ENCODE measurements around the gene STEAP2. TPM values are rescaled to one million over a fixed set of nuclear protein-coding genes. Genes with fewer than 3 reads are reported as not detected.

STEAP2 gene
- total RNA-seq, 1 experiment from 2014 or later, result 17.0 TPM

DNA sequence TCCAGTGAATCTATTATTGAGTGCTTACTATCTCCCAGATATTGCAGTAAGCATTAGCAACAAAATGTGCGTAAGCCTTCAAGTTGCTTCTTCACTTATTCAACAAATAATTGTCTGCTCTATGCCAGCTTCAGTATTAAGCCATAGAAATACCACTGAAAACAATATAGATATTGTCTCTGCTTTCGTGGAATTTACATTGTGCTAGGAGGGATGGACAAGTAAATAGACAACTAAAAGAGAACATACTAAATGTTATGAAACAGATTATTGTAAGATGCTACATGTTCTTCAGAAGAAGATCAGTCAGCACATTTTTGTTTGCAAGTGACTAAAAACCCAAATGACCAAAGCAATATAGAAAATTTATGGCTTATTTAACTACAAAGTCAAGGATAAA is 60.7 kb downstream of the STEAP2 start:
- DNase-seq (ENCODE audit: low spot score), result no peak
- Mint-ChIP-seq H3K4me1 (no peaks in the 10 kb centered on the region), H3K27me3 (ENCODE audit: low read depth) (no peaks in the 10 kb centered on the region), H3K27ac (no peak overlapping the region), H3K9me3 (no peaks in the 10 kb centered on the region), H3K36me3 (no peaks in the 10 kb centered on the region), H3K4me3 (no peak overlapping the region)
- TF ChIP-seq, protein P1, sequence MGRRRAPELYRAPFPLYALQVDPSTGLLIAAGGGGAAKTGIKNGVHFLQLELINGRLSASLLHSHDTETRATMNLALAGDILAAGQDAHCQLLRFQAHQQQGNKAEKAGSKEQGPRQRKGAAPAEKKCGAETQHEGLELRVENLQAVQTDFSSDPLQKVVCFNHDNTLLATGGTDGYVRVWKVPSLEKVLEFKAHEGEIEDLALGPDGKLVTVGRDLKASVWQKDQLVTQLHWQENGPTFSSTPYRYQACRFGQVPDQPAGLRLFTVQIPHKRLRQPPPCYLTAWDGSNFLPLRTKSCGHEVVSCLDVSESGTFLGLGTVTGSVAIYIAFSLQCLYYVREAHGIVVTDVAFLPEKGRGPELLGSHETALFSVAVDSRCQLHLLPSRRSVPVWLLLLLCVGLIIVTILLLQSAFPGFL (CRISPR knock-in tag; IDR thresholded peaks at IDR 0.05; ENCODE audit: borderline replicate concordance), result no peak
- TF ChIP-seq SP1 (CRISPR knock-in tag; conservative IDR thresholded peaks at IDR 0.05), result no peak
- TF ChIP-seq ZNF423 (CRISPR knock-in tag; IDR thresholded peaks at IDR 0.05), result no peak
- no peak for TF ChIP-seq FOXP1 (CRISPR knock-in tag; IDR thresholded peaks at IDR 0.05; ENCODE audit: borderline replicate concordance)
- TF ChIP-seq, protein P2, sequence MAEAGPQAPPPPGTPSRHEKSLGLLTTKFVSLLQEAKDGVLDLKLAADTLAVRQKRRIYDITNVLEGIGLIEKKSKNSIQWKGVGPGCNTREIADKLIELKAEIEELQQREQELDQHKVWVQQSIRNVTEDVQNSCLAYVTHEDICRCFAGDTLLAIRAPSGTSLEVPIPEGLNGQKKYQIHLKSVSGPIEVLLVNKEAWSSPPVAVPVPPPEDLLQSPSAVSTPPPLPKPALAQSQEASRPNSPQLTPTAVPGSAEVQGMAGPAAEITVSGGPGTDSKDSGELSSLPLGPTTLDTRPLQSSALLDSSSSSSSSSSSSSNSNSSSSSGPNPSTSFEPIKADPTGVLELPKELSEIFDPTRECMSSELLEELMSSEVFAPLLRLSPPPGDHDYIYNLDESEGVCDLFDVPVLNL (CRISPR knock-in tag; IDR thresholded peaks at IDR 0.05; ENCODE audit: borderline replicate concordance, low read depth), result no peak
- POLR2A ChIA-PET, result no interaction called here
- no peak for ATAC-seq
- CTCF ChIA-PET, result no interaction called here

DNA sequence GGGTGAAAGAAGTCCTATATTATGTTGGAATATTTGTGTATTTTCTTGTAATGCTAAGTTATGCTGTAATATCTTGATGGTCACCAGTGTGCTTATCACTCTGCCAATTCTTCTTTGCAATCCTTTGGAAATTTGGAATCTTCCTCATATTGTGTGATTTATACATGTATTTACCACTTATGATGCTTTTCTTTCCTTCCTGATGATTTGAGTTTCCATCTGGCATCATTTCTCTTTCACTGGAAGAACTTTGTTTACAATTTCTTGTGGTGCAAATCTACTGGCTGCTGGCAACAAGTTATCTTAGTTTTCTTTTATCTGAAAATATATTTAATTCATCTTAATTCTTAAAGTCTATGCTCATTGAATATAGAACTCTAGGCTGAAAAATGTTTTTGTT is 62.6 kb downstream of the STEAP2 start:
- Mint-ChIP-seq H3K27ac (no peak overlapping the region), H3K27me3 (ENCODE audit: low read depth) (no peaks in the 10 kb centered on the region), H3K4me3 (no peak overlapping the region), H3K4me1 (no peaks in the 10 kb centered on the region), H3K9me3 (no peaks in the 10 kb centered on the region), H3K36me3 (no peaks in the 10 kb centered on the region)
- ATAC-seq (no peak), DNase-seq (ENCODE audit: low spot score) (no peak)
- POLR2A ChIA-PET, result no interaction called here
- CTCF ChIA-PET, result no interaction called here
- TF ChIP-seq, protein P3, sequence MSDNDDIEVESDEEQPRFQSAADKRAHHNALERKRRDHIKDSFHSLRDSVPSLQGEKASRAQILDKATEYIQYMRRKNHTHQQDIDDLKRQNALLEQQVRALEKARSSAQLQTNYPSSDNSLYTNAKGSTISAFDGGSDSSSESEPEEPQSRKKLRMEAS (CRISPR knock-in tag; IDR thresholded peaks at IDR 0.05), result no peak
- TF ChIP-seq ZNF121 (CRISPR knock-in tag; IDR thresholded peaks at IDR 0.05) (no peak), RORB (CRISPR knock-in tag; IDR thresholded peaks at IDR 0.05) (no peak), RELA (CRISPR knock-in tag; IDR thresholded peaks at IDR 0.05; ENCODE audit: borderline replicate concordance) (no peak), ESRRA (CRISPR knock-in tag; IDR thresholded peaks at IDR 0.05; ENCODE audit: borderline replicate concordance) (no peak), ZNF317 (CRISPR knock-in tag; IDR thresholded peaks at IDR 0.05; ENCODE audit: borderline replicate concordance, low read depth) (no peak)
- TF ChIP-seq, protein P4, sequence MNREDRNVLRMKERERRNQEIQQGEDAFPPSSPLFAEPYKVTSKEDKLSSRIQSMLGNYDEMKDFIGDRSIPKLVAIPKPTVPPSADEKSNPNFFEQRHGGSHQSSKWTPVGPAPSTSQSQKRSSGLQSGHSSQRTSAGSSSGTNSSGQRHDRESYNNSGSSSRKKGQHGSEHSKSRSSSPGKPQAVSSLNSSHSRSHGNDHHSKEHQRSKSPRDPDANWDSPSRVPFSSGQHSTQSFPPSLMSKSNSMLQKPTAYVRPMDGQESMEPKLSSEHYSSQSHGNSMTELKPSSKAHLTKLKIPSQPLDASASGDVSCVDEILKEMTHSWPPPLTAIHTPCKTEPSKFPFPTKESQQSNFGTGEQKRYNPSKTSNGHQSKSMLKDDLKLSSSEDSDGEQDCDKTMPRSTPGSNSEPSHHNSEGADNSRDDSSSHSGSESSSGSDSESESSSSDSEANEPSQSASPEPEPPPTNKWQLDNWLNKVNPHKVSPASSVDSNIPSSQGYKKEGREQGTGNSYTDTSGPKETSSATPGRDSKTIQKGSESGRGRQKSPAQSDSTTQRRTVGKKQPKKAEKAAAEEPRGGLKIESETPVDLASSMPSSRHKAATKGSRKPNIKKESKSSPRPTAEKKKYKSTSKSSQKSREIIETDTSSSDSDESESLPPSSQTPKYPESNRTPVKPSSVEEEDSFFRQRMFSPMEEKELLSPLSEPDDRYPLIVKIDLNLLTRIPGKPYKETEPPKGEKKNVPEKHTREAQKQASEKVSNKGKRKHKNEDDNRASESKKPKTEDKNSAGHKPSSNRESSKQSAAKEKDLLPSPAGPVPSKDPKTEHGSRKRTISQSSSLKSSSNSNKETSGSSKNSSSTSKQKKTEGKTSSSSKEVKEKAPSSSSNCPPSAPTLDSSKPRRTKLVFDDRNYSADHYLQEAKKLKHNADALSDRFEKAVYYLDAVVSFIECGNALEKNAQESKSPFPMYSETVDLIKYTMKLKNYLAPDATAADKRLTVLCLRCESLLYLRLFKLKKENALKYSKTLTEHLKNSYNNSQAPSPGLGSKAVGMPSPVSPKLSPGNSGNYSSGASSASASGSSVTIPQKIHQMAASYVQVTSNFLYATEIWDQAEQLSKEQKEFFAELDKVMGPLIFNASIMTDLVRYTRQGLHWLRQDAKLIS (CRISPR knock-in tag; IDR thresholded peaks at IDR 0.05; ENCODE audit: borderline replicate concordance), result no peak
- TF ChIP-seq, protein P5, sequence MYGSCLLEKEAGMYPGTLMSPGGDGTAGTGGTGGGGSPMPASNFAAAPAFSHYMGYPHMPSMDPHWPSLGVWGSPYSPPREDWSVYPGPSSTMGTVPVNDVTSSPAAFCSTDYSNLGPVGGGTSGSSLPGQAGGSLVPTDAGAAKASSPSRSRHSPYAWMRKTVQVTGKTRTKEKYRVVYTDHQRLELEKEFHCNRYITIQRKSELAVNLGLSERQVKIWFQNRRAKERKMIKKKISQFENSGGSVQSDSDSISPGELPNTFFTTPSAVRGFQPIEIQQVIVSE (CRISPR knock-in tag; IDR thresholded peaks at IDR 0.05; ENCODE audit: borderline replicate concordance), result no peak
- TF ChIP-seq, protein P6, sequence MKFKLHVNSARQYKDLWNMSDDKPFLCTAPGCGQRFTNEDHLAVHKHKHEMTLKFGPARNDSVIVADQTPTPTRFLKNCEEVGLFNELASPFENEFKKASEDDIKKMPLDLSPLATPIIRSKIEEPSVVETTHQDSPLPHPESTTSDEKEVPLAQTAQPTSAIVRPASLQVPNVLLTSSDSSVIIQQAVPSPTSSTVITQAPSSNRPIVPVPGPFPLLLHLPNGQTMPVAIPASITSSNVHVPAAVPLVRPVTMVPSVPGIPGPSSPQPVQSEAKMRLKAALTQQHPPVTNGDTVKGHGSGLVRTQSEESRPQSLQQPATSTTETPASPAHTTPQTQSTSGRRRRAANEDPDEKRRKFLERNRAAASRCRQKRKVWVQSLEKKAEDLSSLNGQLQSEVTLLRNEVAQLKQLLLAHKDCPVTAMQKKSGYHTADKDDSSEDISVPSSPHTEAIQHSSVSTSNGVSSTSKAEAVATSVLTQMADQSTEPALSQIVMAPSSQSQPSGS (CRISPR knock-in tag; IDR thresholded peaks at IDR 0.05; ENCODE audit: borderline replicate concordance, low read depth), result no peak
